HFFc6 (cell line): ENCODE measurements around the gene ERBB4. TPM values are rescaled to one million over a fixed set of nuclear protein-coding genes. Genes with fewer than 3 reads are reported as not detected.

Experiments
- DNase-seq: peaks from one replicate; pipeline ENCODE4 v3.0.0-alpha.2; 2018
- H3K27ac Mint-ChIP-seq: 2 replicates; pipeline ENCODE4 v1.8.0; 2020; ENCODE audit warnings: mild to moderate bottlenecking, mixed read lengths
- H3K27me3 Mint-ChIP-seq: 2 replicates; pipeline ENCODE4 v1.8.0; 2021; ENCODE audit warnings: mild to moderate bottlenecking, moderate library complexity, mixed read lengths; ENCODE audit not compliant: insufficient read depth
- H3K36me3 Mint-ChIP-seq: 2 replicates; pipeline ENCODE4 v1.8.0; 2021; ENCODE audit warnings: low read depth, mixed read lengths
- H3K4me1 Mint-ChIP-seq: 2 replicates; pipeline ENCODE4 v1.8.0; 2020; ENCODE audit warnings: low read depth, mixed read lengths
- H3K4me3 Mint-ChIP-seq: 2 replicates; pipeline ENCODE4 v1.8.0; 2020; ENCODE audit warnings: mild to moderate bottlenecking, moderate library complexity, mixed read lengths
- H3K9me3 Mint-ChIP-seq: 2 replicates; pipeline ENCODE4 v1.8.0; 2020; ENCODE audit warnings: mild to moderate bottlenecking, mixed read lengths
- total RNA-seq, 6 experiments: library from RNA; stranded (reverse); fragmentation: NEBNext Ultra II Directional; extraction: Animal tissue kit (Norgen Biotek cat#: 25700); gene quantifications; 2 replicates in 1 of 6; 3 replicates in 5 of 6; pipeline ENCODE4 v1.2.3, GENCODE V29; 2021
- TF ChIP-seq, protein P1 (sequence below): fragments of 200-600 bp; sonication (generic); IDR thresholded peaks from 2 replicates; pipeline ENCODE4 v1.5.0; 2021; ENCODE audit warnings: antibody characterized with exemption, mild to moderate bottlenecking

Gene ERBB4
- total RNA-seq, 6 experiments from 2014 or later: not detected

DNA sequence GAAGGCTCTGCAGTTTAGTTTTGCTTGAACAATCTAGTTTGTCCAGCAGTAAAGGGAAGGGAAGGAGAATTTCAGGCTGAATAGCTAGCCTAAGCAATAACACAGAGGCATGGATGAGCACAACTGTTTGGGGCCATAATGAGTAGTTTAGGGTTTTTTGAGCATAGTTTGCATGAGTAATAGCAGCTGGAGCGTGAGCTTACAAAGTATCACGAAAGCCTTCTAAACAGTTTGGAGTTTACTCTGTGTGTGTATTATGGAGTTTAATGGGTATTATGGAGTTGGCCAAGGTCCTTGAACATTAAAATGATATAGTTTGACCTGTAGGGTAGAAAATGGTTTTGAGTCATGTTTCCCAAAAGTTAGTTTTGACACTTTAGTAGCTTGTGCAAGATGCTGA is 782.3 kb downstream of the ERBB4 start:
- Mint-ChIP-seq H3K27me3 (peaks cover 2% of the 10 kb centered on the region; the same call in 1 of the 2 replicates), H3K9me3 (peaks cover 12% of the 10 kb centered on the region)

DNA sequence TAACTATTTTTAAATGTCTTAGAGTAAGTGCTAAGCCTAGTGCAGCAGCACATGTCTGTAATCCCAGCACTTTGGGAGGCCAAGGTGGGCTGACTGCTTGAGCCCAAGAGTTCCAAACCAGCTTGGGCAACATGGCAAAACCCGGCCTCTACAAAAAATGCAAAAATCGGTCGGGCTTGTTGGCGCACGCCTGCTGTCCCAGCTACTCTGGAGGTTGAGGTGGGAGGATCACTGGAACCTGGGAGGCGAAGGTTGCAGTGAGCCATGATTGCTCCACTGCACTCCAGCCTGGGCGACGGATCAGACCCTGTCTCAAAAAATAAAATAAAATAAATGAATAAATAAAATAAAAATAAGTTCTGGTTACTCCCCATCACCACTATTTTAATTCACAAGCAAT is 783.4 kb downstream of the ERBB4 start:
- DNase-seq: no peak
- TF ChIP-seq, protein P1, sequence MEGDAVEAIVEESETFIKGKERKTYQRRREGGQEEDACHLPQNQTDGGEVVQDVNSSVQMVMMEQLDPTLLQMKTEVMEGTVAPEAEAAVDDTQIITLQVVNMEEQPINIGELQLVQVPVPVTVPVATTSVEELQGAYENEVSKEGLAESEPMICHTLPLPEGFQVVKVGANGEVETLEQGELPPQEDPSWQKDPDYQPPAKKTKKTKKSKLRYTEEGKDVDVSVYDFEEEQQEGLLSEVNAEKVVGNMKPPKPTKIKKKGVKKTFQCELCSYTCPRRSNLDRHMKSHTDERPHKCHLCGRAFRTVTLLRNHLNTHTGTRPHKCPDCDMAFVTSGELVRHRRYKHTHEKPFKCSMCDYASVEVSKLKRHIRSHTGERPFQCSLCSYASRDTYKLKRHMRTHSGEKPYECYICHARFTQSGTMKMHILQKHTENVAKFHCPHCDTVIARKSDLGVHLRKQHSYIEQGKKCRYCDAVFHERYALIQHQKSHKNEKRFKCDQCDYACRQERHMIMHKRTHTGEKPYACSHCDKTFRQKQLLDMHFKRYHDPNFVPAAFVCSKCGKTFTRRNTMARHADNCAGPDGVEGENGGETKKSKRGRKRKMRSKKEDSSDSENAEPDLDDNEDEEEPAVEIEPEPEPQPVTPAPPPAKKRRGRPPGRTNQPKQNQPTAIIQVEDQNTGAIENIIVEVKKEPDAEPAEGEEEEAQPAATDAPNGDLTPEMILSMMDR: no peak
- H3K36me3 Mint-ChIP-seq: no peaks in the 10 kb centered on the region
- peaks cover 7% of the 10 kb centered on the region for H3K9me3 Mint-ChIP-seq
- H3K4me3 Mint-ChIP-seq: no peak overlapping the region
- H3K27ac Mint-ChIP-seq: no peak overlapping the region
- peaks cover 8% of the 10 kb centered on the region; the same call in 1 of the 2 replicates for H3K4me1 Mint-ChIP-seq
- H3K27me3 Mint-ChIP-seq: peaks cover 2% of the 10 kb centered on the region; the same call in 1 of the 2 replicates

More for the DNA sequence above, 782.3 kb downstream of the ERBB4 start:
- TF ChIP-seq, protein P1: no peak
- peaks cover 8% of the 10 kb centered on the region; the same call in 1 of the 2 replicates for H3K4me1 Mint-ChIP-seq
- H3K4me3 Mint-ChIP-seq: no peak overlapping the region
- DNase-seq: no peak
- H3K36me3 Mint-ChIP-seq: no peaks in the 10 kb centered on the region
- H3K27ac Mint-ChIP-seq: no peak overlapping the region

DNA sequence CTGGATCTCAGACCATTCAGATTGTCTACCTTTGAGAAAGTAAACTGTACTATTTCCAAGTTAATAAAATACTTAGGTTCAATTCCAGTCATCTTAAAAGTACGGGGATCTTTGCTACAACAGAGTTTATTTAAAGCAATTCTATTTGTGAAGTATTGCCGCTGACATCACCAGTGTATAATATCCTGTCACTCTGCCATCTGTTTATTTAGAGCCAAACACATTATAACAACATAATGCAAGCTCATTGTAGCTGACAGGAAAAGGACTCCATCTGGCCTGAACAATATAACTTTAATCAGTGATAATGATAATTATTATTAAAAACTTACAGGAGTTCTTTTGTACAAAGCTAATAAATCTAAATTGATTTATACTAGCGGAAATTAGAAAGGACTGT is 786.8 kb downstream of the ERBB4 start:
- no peak overlapping the region for H3K4me3 Mint-ChIP-seq
- no peaks in the 10 kb centered on the region for H3K36me3 Mint-ChIP-seq
- peaks cover 8% of the 10 kb centered on the region; the same call in 1 of the 2 replicates for H3K4me1 Mint-ChIP-seq
- TF ChIP-seq, protein P1: no peak
- DNase-seq: no peak
- H3K9me3 Mint-ChIP-seq: peaks cover 5% of the 10 kb centered on the region; the same call in 1 of the 2 replicates
- peaks cover 2% of the 10 kb centered on the region; the same call in 1 of the 2 replicates for H3K27me3 Mint-ChIP-seq
- H3K27ac Mint-ChIP-seq: no peak overlapping the region

DNA sequence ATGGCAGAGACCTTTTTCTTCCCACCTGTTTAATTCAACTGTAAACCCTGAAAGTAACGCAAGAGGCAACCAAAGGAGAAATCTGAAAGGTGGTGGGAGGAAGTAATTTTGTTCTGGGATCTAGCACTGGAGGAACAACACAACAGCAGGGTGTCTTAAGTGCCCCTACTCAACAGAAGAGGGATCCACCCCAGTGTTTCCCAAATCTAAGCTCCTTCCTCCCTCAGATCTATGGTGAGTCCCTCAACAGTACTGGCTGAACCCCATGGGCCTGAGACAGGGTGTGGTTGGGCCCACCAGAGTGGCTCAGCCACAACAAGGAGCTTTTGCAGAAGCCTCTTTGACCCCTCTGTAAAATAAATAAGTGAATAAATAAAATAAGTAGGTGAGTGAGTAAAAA is 790.3 kb downstream of the ERBB4 start:
- H3K27me3 Mint-ChIP-seq: peaks cover 2% of the 10 kb centered on the region; the same call in 1 of the 2 replicates
- TF ChIP-seq, protein P1: no peak
- no peak overlapping the region for H3K27ac Mint-ChIP-seq
- DNase-seq: no peak
- H3K36me3 Mint-ChIP-seq: no peaks in the 10 kb centered on the region
- H3K4me3 Mint-ChIP-seq: no peak overlapping the region
- no peaks in the 10 kb centered on the region for H3K4me1 Mint-ChIP-seq
- H3K9me3 Mint-ChIP-seq: no peaks in the 10 kb centered on the region

DNA sequence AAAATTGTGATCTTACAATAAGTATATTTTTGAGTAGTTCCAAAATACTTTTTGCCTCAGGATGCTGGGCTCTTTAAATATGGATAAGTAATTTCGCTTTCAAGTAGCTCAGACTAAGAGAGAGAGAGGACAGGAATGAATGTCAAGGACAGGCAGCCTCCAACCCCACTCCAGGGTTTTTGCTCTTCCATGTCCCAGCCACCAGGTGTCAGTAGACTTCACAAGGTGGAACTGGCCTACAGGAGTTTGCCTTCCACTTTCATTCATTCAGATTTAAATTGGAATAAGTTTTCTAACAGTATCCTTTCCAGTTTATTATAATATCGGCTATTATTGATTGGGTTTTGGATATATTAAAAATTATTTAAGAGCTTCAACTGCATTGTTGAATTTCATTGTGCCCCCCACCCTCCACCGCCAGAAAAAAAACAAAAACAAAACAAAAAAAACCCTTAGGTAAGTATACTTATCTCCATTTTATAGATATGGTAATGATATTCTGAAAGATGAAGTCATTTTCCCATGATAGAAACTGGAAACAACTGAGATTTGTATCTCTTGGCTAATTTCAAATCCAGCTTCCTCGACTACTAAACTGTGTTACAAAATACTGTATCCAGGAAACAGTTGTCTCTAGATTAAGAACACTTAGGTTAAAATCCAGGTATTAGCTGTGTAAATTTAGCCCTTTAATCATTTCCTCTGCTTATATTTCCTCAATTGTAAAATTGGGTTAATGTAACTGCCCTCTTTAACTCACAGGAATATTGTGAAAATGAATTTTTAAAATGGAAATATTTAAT is 793.1 kb downstream of the ERBB4 start:
- Mint-ChIP-seq H3K36me3 (no peaks in the 10 kb centered on the region), H3K9me3 (no peaks in the 10 kb centered on the region), H3K4me1 (no peaks in the 10 kb centered on the region), H3K27me3 (no peaks in the 10 kb centered on the region), H3K4me3 (peak overlapping the region; percentile 43; the same call in 1 of the 2 replicates), H3K27ac (no peak overlapping the region)
- DNase-seq: peak; percentile 42
- TF ChIP-seq, protein P1: peak; percentile 87
